Activated T-cell treated with anti-CD3 and anti-CD28 coated beads for 48 hours (primary cell): ENCODE measurements around the gene PHYH.
"Not testable (repeated sequence)": the region's sequence is repeated elsewhere in the genome, so short reads cannot be mapped to it uniquely, and the experiment has no call there.

Source experiments
- DNase-seq: peaks from one replicate; pipeline ENCODE4 v3.0.0-alpha.2; 2020; ENCODE audit warnings: low read depth

PHYH gene

GRCh38 chr10:13299437-13300287 is at the start of gene PHYH:
Gene PHYH, minus strand, starts transcription at chr10:13300064. Its CDS starts 22 bp downstream, at chr10:13300042.
- peak; percentile 75 for DNase-seq

DNA sequence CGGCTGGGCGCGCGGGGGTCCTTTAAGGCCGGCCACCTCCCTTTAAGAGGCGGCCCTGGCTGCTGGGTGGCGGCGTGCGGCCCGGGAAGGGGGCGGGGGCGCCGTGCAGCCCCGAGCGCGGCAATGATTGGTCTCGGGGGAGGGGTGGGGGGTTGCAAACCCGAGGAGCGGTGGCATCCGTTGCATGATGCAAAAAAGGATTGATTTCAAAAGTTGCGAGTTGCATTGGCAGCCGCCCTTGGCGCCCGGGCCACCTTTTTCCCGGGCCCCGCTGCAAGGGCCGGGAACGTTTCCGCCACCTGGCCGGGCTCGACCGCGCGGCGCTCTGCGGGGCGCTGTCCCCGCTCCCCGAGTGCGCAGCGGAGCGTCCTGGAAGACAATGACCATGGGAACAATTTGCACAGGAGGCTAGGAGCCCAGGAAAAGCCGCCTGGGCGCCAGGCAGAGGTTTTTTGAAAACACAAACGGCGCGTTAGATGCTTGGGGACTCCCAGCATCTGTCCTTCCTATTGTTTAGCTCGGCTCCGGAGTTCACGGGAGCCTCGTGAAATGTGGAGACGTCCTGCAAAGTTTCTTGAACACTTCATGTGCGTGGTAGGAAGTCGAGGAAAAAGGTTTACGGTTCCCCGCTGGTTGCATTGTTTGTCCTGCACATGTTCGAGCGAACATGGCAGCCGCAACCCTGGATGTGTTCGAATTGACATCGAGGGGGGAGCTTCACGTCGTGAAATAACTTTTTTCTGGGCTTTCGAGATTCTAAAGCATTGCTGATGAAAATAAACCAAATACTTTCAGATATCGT is 48.6 kb upstream of the PHYH start, which contains the start of gene SEPHS1:
Gene SEPHS1 (minus strand): TSS at position 78 of the 802 bp plus-strand sequence. CDS start 3,343 bp downstream, outside the sequence.
- peak; percentile 84 for DNase-seq

DNA sequence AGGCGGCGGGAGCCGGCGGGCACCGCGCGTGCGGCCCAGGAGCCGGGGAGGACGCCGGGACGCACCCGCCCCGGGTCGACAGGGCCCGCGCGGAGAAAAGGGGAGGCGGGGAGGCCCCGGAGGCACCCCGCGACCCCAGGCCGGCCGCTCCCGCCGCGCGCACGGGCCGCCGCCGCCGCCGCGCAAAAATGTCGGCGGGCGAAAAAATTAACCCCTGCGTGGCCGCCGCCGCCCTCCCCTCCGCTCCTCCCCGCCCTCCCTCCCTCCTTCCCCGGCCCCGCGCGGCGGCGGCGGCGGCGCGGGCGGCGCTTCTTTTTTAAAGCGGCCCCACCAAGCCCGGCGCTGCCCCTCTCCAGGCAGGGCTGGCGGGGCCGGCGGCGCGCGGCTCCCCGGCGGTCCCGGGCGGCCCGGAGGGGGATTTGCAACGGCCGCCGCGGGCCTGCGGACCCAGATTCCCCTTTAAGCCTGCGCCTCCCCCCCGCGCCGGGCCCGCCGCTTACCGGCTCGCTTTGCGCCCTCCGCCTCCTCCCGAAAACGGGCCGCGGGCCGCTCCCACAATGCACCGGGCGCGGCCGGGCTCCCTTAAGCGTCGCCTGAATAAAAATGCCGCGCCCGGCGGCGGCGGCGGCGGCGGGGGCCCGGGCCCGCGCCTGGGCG is 47.8 kb upstream of the PHYH start:
- DNase-seq: peak; percentile 73

- no peak for DNase-seq
Measured at GRCh38 chr10:13347043-13347499, 47.2 kb upstream of the PHYH start.

- DNase-seq: no peak
Measured at GRCh38 chr10:13346283-13347042, 46.6 kb upstream of the PHYH start.

GRCh38 chr10:13340626-13341376 is 40.9 kb upstream of the PHYH start:
- DNase-seq: no peak

GRCh38 chr10:13340068-13340467 is 40.2 kb upstream of the PHYH start:
- no peak for DNase-seq

DNA sequence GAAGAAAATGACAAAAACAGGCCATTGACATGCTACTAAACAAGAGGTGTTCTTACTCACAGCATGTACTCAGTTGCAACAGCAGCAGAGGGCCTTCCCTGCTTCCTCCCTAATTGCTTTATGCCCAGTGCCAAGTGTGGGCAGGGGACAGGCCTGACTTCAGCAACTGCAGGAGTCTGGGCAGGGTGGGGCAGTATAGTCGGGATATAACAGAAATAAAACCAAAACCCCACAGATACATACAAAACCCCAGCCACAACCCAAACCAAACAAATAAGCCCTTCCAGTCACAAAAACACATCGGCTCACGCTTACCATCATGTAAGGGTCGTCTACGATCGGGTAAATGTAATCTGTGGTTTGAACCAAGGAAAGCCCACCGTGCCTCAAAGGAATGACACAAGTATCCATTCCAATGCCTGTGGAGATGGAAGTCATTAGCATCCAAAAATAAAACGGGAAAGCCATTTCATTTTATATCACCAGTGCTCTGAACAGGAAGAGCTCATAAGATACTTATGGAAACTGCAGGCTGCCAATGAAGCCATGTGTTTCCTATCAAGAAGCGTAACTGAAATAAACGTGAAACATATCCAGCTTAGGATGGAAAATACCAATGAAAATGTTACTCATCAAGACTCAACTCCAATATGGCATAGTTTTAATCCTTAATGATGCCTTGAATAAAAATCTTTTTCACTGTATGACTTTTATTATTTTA is 38.7 kb upstream of the PHYH start:
- no peak for DNase-seq

- DNase-seq: no peak
Measured at GRCh38 chr10:13337827-13338196, 37.9 kb upstream of the PHYH start.

GRCh38 chr10:13337128-13337826 is 37.4 kb upstream of the PHYH start:
- no peak for DNase-seq

GRCh38 chr10:13335881-13336280 is 36.0 kb upstream of the PHYH start:
- DNase-seq: no peak

DNA sequence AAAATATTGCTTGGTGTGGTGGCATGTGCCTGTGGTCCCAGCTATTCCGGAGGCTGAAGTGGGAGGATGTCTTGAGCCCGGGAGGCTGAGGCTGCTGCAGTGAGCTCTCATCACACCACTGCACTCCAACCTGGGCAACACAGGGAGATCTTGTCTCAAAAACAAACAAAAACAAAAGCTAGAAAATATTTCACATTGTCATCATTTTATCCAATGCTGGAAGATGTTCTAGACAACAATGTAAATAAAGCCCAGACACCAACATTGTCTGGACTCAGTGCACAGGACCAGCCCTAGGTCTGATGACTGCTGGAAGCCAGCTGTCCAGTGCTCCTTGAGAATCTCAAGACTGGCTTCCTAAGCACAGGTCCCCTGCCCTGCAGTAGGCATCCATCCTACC is 34.7 kb upstream of the PHYH start:
- no peak for DNase-seq

DNA sequence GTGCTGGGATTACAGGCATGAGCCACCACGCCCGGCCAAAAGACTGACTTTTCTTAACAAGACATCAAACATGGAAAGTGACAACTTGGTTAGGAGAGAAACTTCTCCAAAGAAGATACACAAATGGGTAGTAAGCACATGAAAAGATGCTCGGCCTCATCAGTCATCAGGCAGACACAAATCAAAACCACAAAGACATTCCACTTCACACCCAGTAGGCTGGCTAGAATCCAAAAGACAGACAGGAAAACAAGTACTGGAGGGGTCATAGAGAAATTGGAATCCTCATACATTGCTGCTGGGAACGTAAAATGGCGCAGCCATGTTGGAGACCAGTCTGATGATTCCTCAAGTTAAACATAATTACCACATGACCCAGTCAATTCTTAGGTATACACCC is 31.8 kb upstream of the PHYH start:
- no peak for DNase-seq

GRCh38 chr10:13330980-13331379 is 31.1 kb upstream of the PHYH start:
- DNase-seq: not testable (repeated sequence)

DNA sequence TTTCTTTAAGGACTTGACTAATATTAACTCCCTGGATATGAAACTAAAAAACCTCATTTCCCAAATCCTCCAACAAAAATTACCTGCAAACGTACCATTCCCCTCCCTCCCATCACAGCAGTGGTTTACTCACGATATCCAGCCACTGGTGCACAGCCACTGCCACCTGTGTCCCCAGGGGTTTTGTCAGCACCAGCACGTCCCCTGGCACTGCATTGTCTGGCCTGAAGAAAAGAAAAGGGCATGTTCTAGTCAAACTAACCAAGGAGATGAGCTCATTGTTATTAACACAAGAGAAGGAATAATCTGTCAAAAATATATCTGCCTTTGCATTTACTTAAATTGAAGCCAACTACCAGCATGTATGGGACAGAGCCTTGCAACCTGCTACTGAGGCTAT is 29.7 kb upstream of the PHYH start:
- no peak for DNase-seq

DNA sequence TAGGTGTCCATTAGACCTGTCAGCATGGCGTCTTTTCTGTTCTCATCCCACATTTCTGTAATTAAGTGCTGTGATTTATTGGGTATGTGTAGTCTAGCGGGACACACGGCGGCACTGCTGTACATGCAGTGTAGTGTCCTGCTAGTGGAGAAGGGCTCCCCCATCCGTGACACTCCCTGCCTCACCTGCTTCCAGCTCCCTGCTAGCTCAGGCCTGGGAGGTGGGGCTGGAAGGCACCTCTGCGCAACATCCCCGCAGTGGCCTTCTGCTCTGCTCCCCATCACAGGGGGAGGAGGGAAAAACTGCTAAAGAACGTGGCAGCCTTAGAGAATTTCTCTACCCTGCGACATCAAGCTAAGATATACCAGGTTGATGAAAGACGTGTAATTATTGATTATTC is 28.7 kb upstream of the PHYH start:
- no peak for DNase-seq

DNA sequence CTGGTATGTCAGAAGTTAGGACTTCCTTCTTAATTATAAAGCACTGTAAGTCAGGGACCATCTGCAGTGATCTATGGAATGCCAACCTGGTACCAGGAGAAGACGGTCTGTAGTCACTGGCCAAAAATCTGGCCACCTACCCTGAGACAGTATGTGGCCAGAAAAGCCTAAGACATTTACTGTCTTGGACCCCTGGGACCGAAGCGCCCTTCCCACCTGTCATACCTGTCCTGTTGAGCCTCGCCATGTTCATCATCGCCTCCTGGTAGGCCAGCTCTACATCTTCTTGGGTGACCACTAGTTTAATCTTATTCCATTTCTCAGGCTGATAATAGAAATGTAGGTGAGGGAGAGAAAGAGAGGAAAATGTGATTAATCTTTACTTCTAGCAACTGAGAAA is 28.3 kb upstream of the PHYH start:
- DNase-seq: no peak

GRCh38 chr10:13327534-13327933 is 27.7 kb upstream of the PHYH start:
- DNase-seq: no peak

DNA sequence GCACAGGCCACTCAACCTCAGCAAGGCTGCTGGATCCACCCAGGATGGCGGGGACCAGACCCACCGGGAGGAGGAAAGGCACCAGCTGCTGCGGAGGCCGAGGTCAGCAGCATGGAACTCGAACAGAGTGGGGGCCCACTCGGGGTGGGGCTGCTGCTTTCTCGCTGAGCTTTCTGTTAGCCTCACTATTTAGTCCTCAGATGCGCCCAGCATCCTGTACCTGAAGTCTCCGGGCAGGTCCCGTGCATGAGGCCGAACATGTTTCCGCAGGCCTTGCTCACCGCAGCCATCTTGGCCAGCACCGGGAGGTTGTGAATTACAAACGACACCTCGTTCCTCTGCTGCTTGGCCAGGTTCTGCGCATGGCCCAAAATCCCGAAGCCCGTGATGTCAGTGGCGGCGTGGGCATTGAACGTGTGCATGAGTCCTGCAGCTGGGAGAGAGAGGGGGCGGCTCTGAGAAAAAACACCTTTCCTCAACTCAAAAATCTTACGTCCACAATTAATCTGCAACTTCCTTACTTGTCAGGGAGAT is 22.8 kb upstream of the PHYH start:
- no peak for DNase-seq
